ENCODE data around the gene STT3B. TPM values are rescaled to one million over a fixed set of nuclear protein-coding genes. Genes with fewer than 3 reads are reported as not detected.

Gene STT3B
- total RNA-seq, 1 experiment from 2014 or later = 202 TPM

DNA sequence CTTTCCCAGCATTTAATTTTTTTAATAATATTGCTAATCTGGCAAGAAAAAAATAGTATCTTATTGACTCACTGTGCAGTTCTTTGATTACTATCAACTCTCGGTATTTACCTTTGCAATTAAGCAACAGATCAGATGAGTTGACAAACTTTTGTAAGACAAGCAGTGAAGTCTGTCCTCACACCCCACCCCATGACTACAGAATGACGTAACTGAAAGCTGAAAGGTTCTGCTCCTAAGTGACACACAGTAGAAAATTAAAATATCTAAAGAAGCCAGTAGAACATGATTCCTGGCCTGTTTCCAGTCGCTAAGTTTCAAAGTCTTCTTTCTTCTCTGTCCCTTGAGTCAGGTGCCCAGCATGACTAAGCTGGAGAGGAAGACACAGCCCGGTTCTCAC is 135.5 kb downstream of the STT3B start:
- H3K36me3 Mint-ChIP-seq (ENCODE audit: insufficient read depth, unreplicated experiment) = peaks cover 14% of the 10 kb centered on the region
- CTCF ChIA-PET = no interaction called here
- H3K27me3 Mint-ChIP-seq (ENCODE audit: unreplicated experiment) = no peaks in the 10 kb centered on the region
- no peak for TF ChIP-seq CTCF (IDR thresholded peaks at IDR 0.05; ENCODE audit: unreplicated experiment)
- no peaks in the 10 kb centered on the region for H3K9me3 Mint-ChIP-seq (ENCODE audit: low read depth, unreplicated experiment)
- H3K4me1 Mint-ChIP-seq (ENCODE audit: low read depth, unreplicated experiment) = peaks cover 7% of the 10 kb centered on the region
- H3K27ac Mint-ChIP-seq (ENCODE audit: unreplicated experiment) = no peak overlapping the region
- DNase-seq = no peak
- no TSS peak for BruUV-seq (replicated peaks)
- intact Hi-C loops (cut with micrococcal nuclease; ENCODE audit: unreplicated experiment) = no loop called here
- no peak overlapping the region for H3K4me3 Mint-ChIP-seq (ENCODE audit: low read depth, unreplicated experiment)

DNA sequence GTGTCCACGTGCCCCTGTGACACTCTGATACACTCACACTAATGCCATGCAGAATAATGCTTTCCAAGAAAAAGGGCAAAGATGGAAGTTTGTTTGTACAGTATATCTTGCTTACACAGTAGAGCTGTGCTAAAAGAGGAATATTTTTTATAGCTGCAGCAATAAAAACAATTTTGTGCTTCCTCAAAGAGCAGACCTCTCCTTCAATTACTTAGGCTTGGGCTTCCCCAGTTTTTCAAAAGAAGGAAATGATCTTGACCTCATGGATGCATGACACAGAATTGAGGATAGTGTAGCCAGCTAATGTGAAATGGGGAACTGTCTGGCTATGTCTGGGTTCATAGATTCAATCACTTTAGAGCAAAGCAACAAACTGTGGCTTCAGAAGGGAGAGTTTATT is 137.4 kb downstream of the STT3B start:
- H3K4me1 Mint-ChIP-seq (ENCODE audit: low read depth, unreplicated experiment) = peaks cover 7% of the 10 kb centered on the region
- CTCF ChIA-PET = no interaction called here
- intact Hi-C loops (cut with micrococcal nuclease; ENCODE audit: unreplicated experiment) = no loop called here
- no peak overlapping the region for H3K4me3 Mint-ChIP-seq (ENCODE audit: low read depth, unreplicated experiment)
- no peak for DNase-seq
- H3K36me3 Mint-ChIP-seq (ENCODE audit: insufficient read depth, unreplicated experiment) = peaks cover 18% of the 10 kb centered on the region
- no peaks in the 10 kb centered on the region for H3K27me3 Mint-ChIP-seq (ENCODE audit: unreplicated experiment)
- H3K9me3 Mint-ChIP-seq (ENCODE audit: low read depth, unreplicated experiment) = no peaks in the 10 kb centered on the region
- H3K27ac Mint-ChIP-seq (ENCODE audit: unreplicated experiment) = no peak overlapping the region
- BruUV-seq (replicated peaks) = no TSS peak
- TF ChIP-seq CTCF (IDR thresholded peaks at IDR 0.05; ENCODE audit: unreplicated experiment) = no peak

DNA sequence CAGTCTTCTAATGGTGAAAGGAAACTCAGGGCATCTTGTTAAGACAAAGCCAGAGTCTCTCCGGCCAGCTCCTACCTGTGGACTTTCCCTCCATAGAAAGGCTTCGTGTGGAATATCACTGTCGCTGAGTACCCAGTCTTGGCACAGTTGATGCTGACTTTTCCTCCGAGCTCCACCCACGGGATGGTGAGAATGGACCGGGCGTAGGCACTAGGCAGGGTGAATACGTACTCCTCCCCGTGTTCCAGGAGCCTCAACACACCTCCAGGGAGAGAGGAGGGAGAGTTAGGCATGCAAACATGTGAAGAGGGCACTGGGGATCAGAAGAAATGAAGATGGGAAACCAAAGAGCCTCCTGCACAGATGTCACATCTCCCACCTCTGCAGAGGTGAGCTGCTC is 138.0 kb downstream of the STT3B start:
- TF ChIP-seq CTCF (IDR thresholded peaks at IDR 0.05; ENCODE audit: unreplicated experiment) = no peak
- no peaks in the 10 kb centered on the region for H3K9me3 Mint-ChIP-seq (ENCODE audit: low read depth, unreplicated experiment)
- H3K36me3 Mint-ChIP-seq (ENCODE audit: insufficient read depth, unreplicated experiment) = peaks cover 16% of the 10 kb centered on the region
- intact Hi-C loops (cut with micrococcal nuclease; ENCODE audit: unreplicated experiment) = no loop called here
- CTCF ChIA-PET = no interaction called here
- H3K27me3 Mint-ChIP-seq (ENCODE audit: unreplicated experiment) = no peaks in the 10 kb centered on the region
- H3K27ac Mint-ChIP-seq (ENCODE audit: unreplicated experiment) = no peak overlapping the region
- H3K4me1 Mint-ChIP-seq (ENCODE audit: low read depth, unreplicated experiment) = peaks cover 7% of the 10 kb centered on the region
- no peak overlapping the region for H3K4me3 Mint-ChIP-seq (ENCODE audit: low read depth, unreplicated experiment)
- no peak for DNase-seq
- no TSS peak for BruUV-seq (replicated peaks)

GRCh38 chr3:31671451-31671850 is 138.7 kb downstream of the STT3B start:
- DNase-seq = no peak
- intact Hi-C loops (cut with micrococcal nuclease; ENCODE audit: unreplicated experiment) = no loop called here
- H3K4me3 Mint-ChIP-seq (ENCODE audit: low read depth, unreplicated experiment) = no peak overlapping the region
- H3K27ac Mint-ChIP-seq (ENCODE audit: unreplicated experiment) = no peak overlapping the region
- no peak for TF ChIP-seq CTCF (IDR thresholded peaks at IDR 0.05; ENCODE audit: unreplicated experiment)
- BruUV-seq (replicated peaks) = no TSS peak
- no peaks in the 10 kb centered on the region for H3K27me3 Mint-ChIP-seq (ENCODE audit: unreplicated experiment)
- H3K4me1 Mint-ChIP-seq (ENCODE audit: low read depth, unreplicated experiment) = peaks cover 7% of the 10 kb centered on the region
- CTCF ChIA-PET = interaction anchor here (0.8 kb wide), 1 partner anchor 251 kb away, joined by 12 read pairs; no protein-coding TSS in a partner anchor
- no peaks in the 10 kb centered on the region for H3K9me3 Mint-ChIP-seq (ENCODE audit: low read depth, unreplicated experiment)
- peaks cover 13% of the 10 kb centered on the region for H3K36me3 Mint-ChIP-seq (ENCODE audit: insufficient read depth, unreplicated experiment)

All from Calu3 (cell line).